Measurements from ENCODE around the gene PGM5. TPM values are rescaled to one million over a fixed set of nuclear protein-coding genes. Genes with fewer than 3 reads are reported as not detected.

The PGM5 gene
- total RNA-seq, 1 donor from 2014 or later, result 9.8 TPM

DNA sequence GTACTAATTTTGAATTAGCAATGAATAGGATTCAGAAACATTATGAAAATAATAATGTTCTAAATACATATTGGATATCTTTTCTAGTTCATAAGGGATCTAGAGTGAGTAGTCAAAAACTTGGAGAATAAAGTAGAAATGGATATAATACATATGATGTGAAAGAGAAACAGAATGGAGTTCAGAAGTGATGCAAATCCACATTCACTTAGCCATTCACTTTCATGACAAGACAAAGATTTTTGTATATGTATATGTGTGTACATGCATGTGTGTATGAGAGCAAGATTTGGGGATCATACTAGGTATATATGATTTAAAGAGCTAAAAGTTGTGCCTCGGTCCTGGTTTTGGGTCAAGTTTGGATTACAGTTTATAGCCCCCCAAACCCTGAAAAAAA, 150.1 kb downstream of the PGM5 start:
- peaks cover 4% of the 10 kb centered on the region for H3K27me3 Mint-ChIP-seq (ENCODE audit: low read depth)

GRCh38 chr9:68507130-68507805, 150.9 kb downstream of the PGM5 start:
- TF ChIP-seq, protein P1, sequence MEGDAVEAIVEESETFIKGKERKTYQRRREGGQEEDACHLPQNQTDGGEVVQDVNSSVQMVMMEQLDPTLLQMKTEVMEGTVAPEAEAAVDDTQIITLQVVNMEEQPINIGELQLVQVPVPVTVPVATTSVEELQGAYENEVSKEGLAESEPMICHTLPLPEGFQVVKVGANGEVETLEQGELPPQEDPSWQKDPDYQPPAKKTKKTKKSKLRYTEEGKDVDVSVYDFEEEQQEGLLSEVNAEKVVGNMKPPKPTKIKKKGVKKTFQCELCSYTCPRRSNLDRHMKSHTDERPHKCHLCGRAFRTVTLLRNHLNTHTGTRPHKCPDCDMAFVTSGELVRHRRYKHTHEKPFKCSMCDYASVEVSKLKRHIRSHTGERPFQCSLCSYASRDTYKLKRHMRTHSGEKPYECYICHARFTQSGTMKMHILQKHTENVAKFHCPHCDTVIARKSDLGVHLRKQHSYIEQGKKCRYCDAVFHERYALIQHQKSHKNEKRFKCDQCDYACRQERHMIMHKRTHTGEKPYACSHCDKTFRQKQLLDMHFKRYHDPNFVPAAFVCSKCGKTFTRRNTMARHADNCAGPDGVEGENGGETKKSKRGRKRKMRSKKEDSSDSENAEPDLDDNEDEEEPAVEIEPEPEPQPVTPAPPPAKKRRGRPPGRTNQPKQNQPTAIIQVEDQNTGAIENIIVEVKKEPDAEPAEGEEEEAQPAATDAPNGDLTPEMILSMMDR (IDR thresholded peaks at IDR 0.05; ENCODE audit: unreplicated experiment), result peak; percentile 89
- Mint-ChIP-seq H3K9me3 (no peaks in the 10 kb centered on the region), H3K27me3 (ENCODE audit: low read depth) (peaks cover 4% of the 10 kb centered on the region), H3K36me3 (no peaks in the 10 kb centered on the region), H3K4me3 (no peak overlapping the region), H3K4me1 (peaks cover 3% of the 10 kb centered on the region), H3K27ac (no peak overlapping the region)
- no peak for DNase-seq (ENCODE audit: low spot score in 2 of 2, unreplicated experiment in 2 of 2)

More for the DNA sequence above, 150.1 kb downstream of the PGM5 start:
- Mint-ChIP-seq H3K4me3 (no peak overlapping the region), H3K36me3 (no peaks in the 10 kb centered on the region), H3K4me1 (peaks cover 5% of the 10 kb centered on the region), H3K27ac (no peak overlapping the region), H3K9me3 (no peaks in the 10 kb centered on the region)
- DNase-seq (ENCODE audit: low spot score in 2 of 2, unreplicated experiment in 2 of 2), result no peak
- TF ChIP-seq, protein P1 (IDR thresholded peaks at IDR 0.05; ENCODE audit: unreplicated experiment), result no peak

DNA sequence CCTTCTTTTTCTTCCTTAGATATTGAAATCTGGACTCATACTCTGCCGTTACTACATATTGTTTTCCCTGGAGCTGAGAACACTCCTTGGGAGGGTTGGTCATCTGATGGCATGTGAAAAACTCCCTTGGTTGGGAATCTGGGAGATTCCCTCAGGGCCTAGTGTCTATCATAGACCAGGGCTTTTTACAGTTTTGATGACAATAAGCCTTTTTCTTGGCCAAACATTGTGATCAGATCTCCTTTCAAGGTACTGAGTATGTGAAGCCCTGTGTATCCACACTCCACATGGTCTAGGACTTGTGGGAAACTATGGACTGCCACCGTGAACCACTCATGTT, 151.4 kb downstream of the PGM5 start:
- Mint-ChIP-seq H3K27me3 (ENCODE audit: low read depth) (peaks cover 6% of the 10 kb centered on the region), H3K36me3 (no peaks in the 10 kb centered on the region), H3K9me3 (no peaks in the 10 kb centered on the region), H3K27ac (no peak overlapping the region), H3K4me3 (no peak overlapping the region), H3K4me1 (peaks cover 3% of the 10 kb centered on the region)
- DNase-seq (ENCODE audit: low spot score in 2 of 2, unreplicated experiment in 2 of 2), result no peak
- TF ChIP-seq, protein P1 (IDR thresholded peaks at IDR 0.05; ENCODE audit: unreplicated experiment), result no peak

DNA sequence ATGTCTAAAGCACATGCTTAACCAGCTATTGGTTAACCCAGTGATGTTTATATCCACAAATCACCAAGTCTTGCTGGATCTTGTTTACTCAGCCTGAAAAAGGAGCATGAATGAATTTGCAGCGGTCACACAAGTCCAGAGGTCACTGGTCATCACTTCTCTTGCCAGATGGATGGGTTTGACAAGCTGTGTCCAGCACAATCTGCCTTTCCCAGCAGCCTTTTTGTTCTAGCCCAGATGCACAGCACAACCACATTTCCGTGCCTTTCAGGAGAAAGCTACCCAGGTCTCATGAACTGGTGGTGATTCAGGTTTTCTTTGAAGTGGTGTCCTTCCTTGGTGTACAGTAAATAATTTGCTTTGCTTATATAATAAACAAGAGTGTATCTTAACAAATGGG, 152.1 kb downstream of the PGM5 start:
- H3K27ac Mint-ChIP-seq, result no peak overlapping the region
- peaks cover 6% of the 10 kb centered on the region for H3K27me3 Mint-ChIP-seq (ENCODE audit: low read depth)
- no peaks in the 10 kb centered on the region for H3K36me3 Mint-ChIP-seq
- TF ChIP-seq, protein P1 (IDR thresholded peaks at IDR 0.05; ENCODE audit: unreplicated experiment), result no peak
- H3K9me3 Mint-ChIP-seq, result no peaks in the 10 kb centered on the region
- peaks cover 3% of the 10 kb centered on the region for H3K4me1 Mint-ChIP-seq
- no peak overlapping the region for H3K4me3 Mint-ChIP-seq
- no peak for DNase-seq (ENCODE audit: low spot score in 2 of 2, unreplicated experiment in 2 of 2)

- H3K36me3 Mint-ChIP-seq, result no peaks in the 10 kb centered on the region
- peaks cover 3% of the 10 kb centered on the region for H3K4me1 Mint-ChIP-seq
- TF ChIP-seq, protein P1 (IDR thresholded peaks at IDR 0.05; ENCODE audit: unreplicated experiment), result no peak
- no peak for DNase-seq (ENCODE audit: low spot score in 2 of 2, unreplicated experiment in 2 of 2)
- H3K27ac Mint-ChIP-seq, result no peak overlapping the region
- H3K4me3 Mint-ChIP-seq, result no peak overlapping the region
- peaks cover 2% of the 10 kb centered on the region for H3K27me3 Mint-ChIP-seq (ENCODE audit: low read depth)
- no peaks in the 10 kb centered on the region for H3K9me3 Mint-ChIP-seq
Measured at GRCh38 chr9:68509689-68510088, 153.3 kb downstream of the PGM5 start.

All from mesothelial cell of epicardium (in vitro differentiated cells).